ENCODE measurements around the gene CCDC159. TPM values are rescaled to one million over a fixed set of nuclear protein-coding genes. Genes with fewer than 3 reads are reported as not detected.

The CCDC159 gene
- total and polyA plus RNA-seq, 2 donors (not counting 1 experiment from before 2014, with no cell fraction given), result 57.5 to 128 TPM

Other genes starting within 250 kb of the CCDC159 start
- gene SPC24, start 190.7 kb upstream of the CCDC159 start, total RNA-seq, result 0.15 and 0.90 TPM in 2 replicates
- 0.12 and 0.48 TPM in 2 replicates for gene SPC24, start 190.7 kb upstream of the CCDC159 start, polyA plus RNA-seq
- 15.2 and 18.9 TPM in 2 replicates for gene KANK2, start 149.0 kb upstream of the CCDC159 start, total RNA-seq
- gene KANK2, start 149.0 kb upstream of the CCDC159 start, polyA plus RNA-seq, result 0.54 and 0.92 TPM in 2 replicates
- gene ANGPTL8, start 106.9 kb upstream of the CCDC159 start, total RNA-seq, result not detected in 2 replicates
- not detected in 2 replicates for gene ANGPTL8, start 106.9 kb upstream of the CCDC159 start, polyA plus RNA-seq
- gene DOCK6, start 84.0 kb upstream of the CCDC159 start, total RNA-seq, result 11.9 and 14.8 TPM in 2 replicates
- gene DOCK6, start 84.0 kb upstream of the CCDC159 start, polyA plus RNA-seq, result 3.0 and 5.3 TPM in 2 replicates
- not detected in 2 replicates for gene TSPAN16, start 50.4 kb upstream of the CCDC159 start, total RNA-seq
- not detected in 2 replicates for gene TSPAN16, start 50.4 kb upstream of the CCDC159 start, polyA plus RNA-seq
- gene RAB3D, start 6.9 kb upstream of the CCDC159 start, total RNA-seq, result 8.9 TPM in 2 replicates
- gene RAB3D, start 6.9 kb upstream of the CCDC159 start, polyA plus RNA-seq, result 5.3 and 5.4 TPM in 2 replicates
- 48.5 and 53.4 TPM in 2 replicates for gene TMEM205, start 251 bp upstream of the CCDC159 start, total RNA-seq
- gene TMEM205, start 251 bp upstream of the CCDC159 start, polyA plus RNA-seq, result 130 and 152 TPM in 2 replicates
- gene PLPPR2, start 8.9 kb downstream of the CCDC159 start, total RNA-seq, result 3.8 and 4.5 TPM in 2 replicates
- 11.1 and 11.5 TPM in 2 replicates for gene PLPPR2, start 8.9 kb downstream of the CCDC159 start, polyA plus RNA-seq
- gene SWSAP1, start 28.1 kb downstream of the CCDC159 start, total RNA-seq, result 5.0 TPM in 2 replicates
- gene SWSAP1, start 28.1 kb downstream of the CCDC159 start, polyA plus RNA-seq, result 6.4 and 7.6 TPM in 2 replicates
- 6.4 and 9.4 TPM in 2 replicates for gene EPOR, start 37.8 kb downstream of the CCDC159 start, total RNA-seq
- gene EPOR, start 37.8 kb downstream of the CCDC159 start, polyA plus RNA-seq, result 12.7 and 13.8 TPM in 2 replicates
- gene RGL3, start 72.8 kb downstream of the CCDC159 start, total RNA-seq, result 0.54 and 0.78 TPM in 2 replicates
- 2.8 and 3.5 TPM in 2 replicates for gene RGL3, start 72.8 kb downstream of the CCDC159 start, polyA plus RNA-seq
- 0.27 and 0.62 TPM in 2 replicates for gene ODAD3, start 88.6 kb downstream of the CCDC159 start, total RNA-seq
- gene ODAD3, start 88.6 kb downstream of the CCDC159 start, polyA plus RNA-seq, result 0.18 and 0.69 TPM in 2 replicates
- 364 and 402 TPM in 2 replicates for gene PRKCSH, start 89.1 kb downstream of the CCDC159 start, total RNA-seq
- gene PRKCSH, start 89.1 kb downstream of the CCDC159 start, polyA plus RNA-seq, result 259 and 336 TPM in 2 replicates
- not detected in 2 replicates for gene ELAVL3, start 134.5 kb downstream of the CCDC159 start, total RNA-seq
- 0.01 TPM in 1 of 2 replicates, not detected in the other for gene ELAVL3, start 134.5 kb downstream of the CCDC159 start, polyA plus RNA-seq
- gene ZNF653, start 159.3 kb downstream of the CCDC159 start, total RNA-seq, result 24.2 and 28.0 TPM in 2 replicates
- 17.4 and 26.2 TPM in 2 replicates for gene ZNF653, start 159.3 kb downstream of the CCDC159 start, polyA plus RNA-seq
- 45.6 and 56.7 TPM in 2 replicates for gene ECSIT, start 182.6 kb downstream of the CCDC159 start, total RNA-seq
- 57.8 and 63.1 TPM in 2 replicates for gene ECSIT, start 182.6 kb downstream of the CCDC159 start, polyA plus RNA-seq
- gene CNN1, start 192.3 kb downstream of the CCDC159 start, total RNA-seq, result not detected in 2 replicates
- gene CNN1, start 192.3 kb downstream of the CCDC159 start, polyA plus RNA-seq, result not detected in 2 replicates
- 69.5 and 70.9 TPM in 2 replicates for gene ELOF1, start 212.7 kb downstream of the CCDC159 start, total RNA-seq
- gene ELOF1, start 212.7 kb downstream of the CCDC159 start, polyA plus RNA-seq, result 64.1 and 76.2 TPM in 2 replicates
- 151 and 158 TPM in 2 replicates for gene ACP5, start 231.1 kb downstream of the CCDC159 start, total RNA-seq
- gene ACP5, start 231.1 kb downstream of the CCDC159 start, polyA plus RNA-seq, result 152 and 169 TPM in 2 replicates

Measured in B cell (primary cell).